HEK293T (cell line): Measurements from ENCODE around the gene ADCY6.

Source experiments
- CTCF ChIA-PET: fragments of 350-600 bp; formaldehyde crosslinking; extraction: SDS; loops from one replicate; lab custom pipeline; 2021; ENCODE audit warnings: antibody characterized with exemption, inconsistent platforms; lab: Yijun Ruan, JAX
- POLR2A ChIA-PET: fragments of 350-600 bp; formaldehyde crosslinking; extraction: SDS; loops from one replicate; lab custom pipeline; 2020; ENCODE audit warnings: antibody characterized with exemption, inconsistent platforms; lab: Yijun Ruan, JAX
- DNase-seq: peaks from one replicate; pipeline ENCODE4 v3.0.0; 2012; ENCODE audit warnings: mixed read lengths; ENCODE audit errors: extremely low spot score
- ARNT ChIP-seq: fragments of 450-650 bp; IDR thresholded peaks from 2 replicates; pipeline ENCODE4 v1.6.1; 2017; ENCODE audit warnings: mild to moderate bottlenecking
- BHLHE40 ChIP-seq: fragments of 450-650 bp; IDR thresholded peaks from 2 replicates; pipeline ENCODE4 v1.6.1; 2016; ENCODE audit warnings: mild to moderate bottlenecking, moderate library complexity, borderline replicate concordance
- CTBP1 ChIP-seq: fragments of 450-650 bp; IDR thresholded peaks from 2 replicates; pipeline ENCODE4 v1.6.1; 2016; ENCODE audit warnings: borderline replicate concordance
- ELF4 ChIP-seq: fragments of 450-650 bp; IDR thresholded peaks from 2 replicates; pipeline ENCODE4 v1.6.1; 2017; ENCODE audit warnings: antibody characterized with exemption
- FOXA1 ChIP-seq: fragments of 450-650 bp; IDR thresholded peaks from 2 replicates; pipeline ENCODE4 v1.6.1; 2016; ENCODE audit warnings: mild to moderate bottlenecking
- FOXK2 ChIP-seq: fragments of 450-650 bp; IDR thresholded peaks from 2 replicates; pipeline ENCODE4 v1.6.1; 2016; ENCODE audit warnings: mild to moderate bottlenecking
- FOXM1 ChIP-seq: fragments of 450-650 bp; IDR thresholded peaks from 2 replicates; pipeline ENCODE4 v1.6.1; 2017; ENCODE audit warnings: mild to moderate bottlenecking, borderline replicate concordance
- HDGF ChIP-seq: fragments of 450-650 bp; IDR thresholded peaks from 2 replicates; pipeline ENCODE4 v1.6.1; 2017; ENCODE audit warnings: antibody characterized with exemption, borderline replicate concordance
- L3MBTL2 ChIP-seq: fragments of 450-650 bp; conservative IDR thresholded peaks from 2 replicates; pipeline ENCODE4 v1.6.1; 2016; ENCODE audit warnings: mild to moderate bottlenecking
- LEF1 ChIP-seq: fragments of 450-650 bp; IDR thresholded peaks from 2 replicates; pipeline ENCODE4 v1.6.1; 2017; ENCODE audit warnings: mild to moderate bottlenecking, borderline replicate concordance
- NFRKB ChIP-seq: fragments of 450-650 bp; IDR thresholded peaks from 2 replicates; pipeline ENCODE4 v1.6.1; 2016; ENCODE audit warnings: mild to moderate bottlenecking, moderate library complexity
- SP1 ChIP-seq: fragments of 450-650 bp; IDR thresholded peaks from 2 replicates; pipeline ENCODE4 v1.6.1; 2017
- SUZ12 ChIP-seq: fragments of 450-650 bp; IDR thresholded peaks from 2 replicates; pipeline ENCODE4 v1.6.1; 2016; ENCODE audit warnings: mild to moderate bottlenecking
- TARDBP ChIP-seq: fragments of 450-650 bp; IDR thresholded peaks from 2 replicates; pipeline ENCODE4 v1.6.1; 2016
- ZNF384 ChIP-seq: fragments of 450-650 bp; IDR thresholded peaks from 2 replicates; pipeline ENCODE4 v1.6.1; 2016
- TF ChIP-seq, protein P1 (sequence below): fragments of 450-650 bp; IDR thresholded peaks from 2 replicates; pipeline ENCODE4 v1.6.1; 2016

ADCY6 gene

DNA sequence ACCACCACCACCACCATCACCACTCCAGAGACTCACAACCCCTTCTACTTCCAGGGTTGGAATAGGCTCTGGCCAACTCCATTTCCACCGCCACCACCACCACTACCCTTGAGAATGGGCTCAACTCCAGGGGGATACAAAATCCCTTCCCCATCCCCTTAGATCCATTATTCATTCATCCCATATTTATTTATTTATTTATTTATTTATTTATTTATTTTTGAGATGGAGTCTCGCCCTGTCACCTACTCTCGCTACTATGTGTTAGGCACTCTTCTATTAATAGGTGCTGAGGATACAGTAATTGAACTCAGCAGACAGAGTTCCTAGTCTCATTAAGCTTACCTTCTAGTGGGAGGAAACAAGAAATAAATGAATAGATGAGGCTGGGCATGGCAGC is 4.8 kb upstream of the ADCY6 start:
- CTCF ChIA-PET = interaction anchor here (0.6 to 4.2 kb wide), 2 partner anchors 40 to 284 kb away, joined by 5 to 42 read pairs; no protein-coding TSS in a partner anchor
- DNase-seq = no peak
- TF ChIP-seq LEF1 = no peak
- no peak for TF ChIP-seq FOXM1
- TF ChIP-seq HDGF = no peak
- no peak for TF ChIP-seq ELF4
- TF ChIP-seq, protein P1, sequence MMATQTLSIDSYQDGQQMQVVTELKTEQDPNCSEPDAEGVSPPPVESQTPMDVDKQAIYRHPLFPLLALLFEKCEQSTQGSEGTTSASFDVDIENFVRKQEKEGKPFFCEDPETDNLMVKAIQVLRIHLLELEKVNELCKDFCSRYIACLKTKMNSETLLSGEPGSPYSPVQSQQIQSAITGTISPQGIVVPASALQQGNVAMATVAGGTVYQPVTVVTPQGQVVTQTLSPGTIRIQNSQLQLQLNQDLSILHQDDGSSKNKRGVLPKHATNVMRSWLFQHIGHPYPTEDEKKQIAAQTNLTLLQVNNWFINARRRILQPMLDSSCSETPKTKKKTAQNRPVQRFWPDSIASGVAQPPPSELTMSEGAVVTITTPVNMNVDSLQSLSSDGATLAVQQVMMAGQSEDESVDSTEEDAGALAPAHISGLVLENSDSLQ = no peak
- TF ChIP-seq SP1 = no peak
- no peak for TF ChIP-seq NFRKB
- TF ChIP-seq FOXA1 = no peak
- no peak for TF ChIP-seq ZNF384
- no peak for TF ChIP-seq SUZ12
- TF ChIP-seq FOXK2 = no peak
- no peak for TF ChIP-seq CTBP1
- no peak for TF ChIP-seq ARNT
- no peak for TF ChIP-seq TARDBP
- no peak for TF ChIP-seq BHLHE40
- TF ChIP-seq L3MBTL2 = no peak
- POLR2A ChIA-PET = no interaction called here

DNA sequence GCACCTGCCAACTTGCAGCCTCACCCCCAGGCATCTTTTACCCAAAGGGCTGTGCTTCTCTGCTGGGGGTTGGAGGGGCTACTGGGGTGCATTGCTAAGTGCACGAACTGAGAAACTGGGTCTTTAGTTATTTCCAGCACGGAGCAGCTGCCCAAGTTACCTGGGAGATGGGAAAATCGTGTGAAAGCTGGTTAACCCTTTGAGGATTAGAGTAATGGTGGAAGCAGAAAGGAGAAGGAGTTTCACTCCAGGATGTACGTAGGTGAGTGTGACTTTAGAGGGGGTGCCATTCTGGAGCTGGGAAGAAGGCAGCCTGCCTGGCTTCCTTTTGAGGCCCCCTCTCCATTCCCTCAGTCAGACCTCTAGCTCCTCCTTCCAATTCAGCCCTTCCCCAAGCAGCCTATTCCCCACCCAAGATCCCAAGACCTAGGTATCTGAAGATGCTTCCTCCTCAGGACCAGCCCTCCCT is 1.0 kb upstream of the ADCY6 start:
- POLR2A ChIA-PET = interaction anchor here (1.6 to 2.0 kb wide), 4 partner anchors 24 to 43 kb away, joined by 4 to 6 read pairs (median 5); no protein-coding TSS in a partner anchor
- DNase-seq = no peak
- CTCF ChIA-PET = interaction anchor here (0.7 to 1.6 kb wide), 3 partner anchors 25 to 43 kb away, joined by 3 to 5 read pairs (median 3); no protein-coding TSS in a partner anchor

DNA sequence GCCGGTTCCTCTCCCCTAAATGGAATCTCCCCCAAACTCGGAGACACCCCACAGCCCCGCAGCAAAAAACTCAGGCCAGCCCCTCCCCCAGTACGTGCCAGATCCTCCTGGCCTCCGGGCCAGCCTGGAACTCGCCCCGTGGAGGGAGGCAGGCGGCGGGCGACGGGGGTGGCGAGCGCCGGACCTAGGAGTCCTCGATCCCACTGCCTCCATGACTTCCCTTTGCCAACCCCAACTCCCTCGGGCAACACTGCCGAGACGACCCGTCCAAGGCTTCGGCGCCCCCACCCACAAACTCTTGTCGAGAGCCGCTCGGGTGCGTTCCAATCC is 400 bp downstream of the ADCY6 start:
- ChIA-PET CTCF (interaction anchor here (0.6 to 1.6 kb wide), 3 partner anchors 26 to 92 kb away, joined by 3 to 7 read pairs (median 5); no protein-coding TSS in a partner anchor), POLR2A (interaction anchor here (0.6 to 2.0 kb wide), 12 partner anchors 9 to 106 kb away, joined by 3 to 6 read pairs (median 4); partner anchors contain the start of gene KANSL2)
- no peak for DNase-seq
- TF ChIP-seq SP1 = no peak

More for the DNA sequence above, 1.0 kb upstream of the ADCY6 start:
- TF ChIP-seq ARNT (no peak), L3MBTL2 (no peak), FOXK2 (no peak), HDGF (no peak), LEF1 (no peak), ELF4 (no peak), FOXA1 (no peak), SUZ12 (no peak), TARDBP (no peak), SP1 (no peak), FOXM1 (no peak), CTBP1 (no peak), NFRKB (no peak), BHLHE40 (no peak), ZNF384 (no peak)
- TF ChIP-seq, protein P1 = no peak

- CTCF ChIA-PET = no interaction called here
- TF ChIP-seq FOXK2 = no peak
- TF ChIP-seq BHLHE40 = no peak
- TF ChIP-seq TARDBP = no peak
- no peak for TF ChIP-seq FOXA1
- no peak for DNase-seq
- POLR2A ChIA-PET = interaction anchor here (1.4 kb wide), 1 partner anchor 106 kb away, joined by 4 read pairs; the partner anchor contains the start of gene KANSL2
Observed at GRCh38 chr12:48787791-48788523, 932 bp downstream of the ADCY6 start.

GRCh38 chr12:48786591-48787544 is 2.0 kb downstream of the ADCY6 start:
- DNase-seq = no peak
- POLR2A ChIA-PET = no interaction called here
- TF ChIP-seq NFRKB (no peak), FOXA1 (no peak), SP1 (no peak), ARNT (no peak), LEF1 (no peak), CTBP1 (no peak), BHLHE40 (no peak), TARDBP (no peak), FOXK2 (no peak), SUZ12 (no peak), HDGF (no peak), ELF4 (no peak)
- CTCF ChIA-PET = interaction anchor here (0.5 kb wide), 1 partner anchor 90 kb away, joined by 3 read pairs; no protein-coding TSS in a partner anchor

GRCh38 chr12:48783432-48783831 is 5.5 kb downstream of the ADCY6 start:
- no peak for DNase-seq
- TF ChIP-seq SUZ12 = no peak
- TF ChIP-seq CTBP1 = no peak
- no peak for TF ChIP-seq FOXK2
- TF ChIP-seq FOXA1 = no peak
- TF ChIP-seq FOXM1 = no peak
- TF ChIP-seq ZNF384 = no peak
- no peak for TF ChIP-seq LEF1
- no peak for TF ChIP-seq NFRKB
- no peak for TF ChIP-seq TARDBP
- TF ChIP-seq BHLHE40 = no peak
- TF ChIP-seq ARNT = no peak
- TF ChIP-seq, protein P1 = no peak
- TF ChIP-seq ELF4 = no peak
- no peak for TF ChIP-seq SP1
- no peak for TF ChIP-seq HDGF
- POLR2A ChIA-PET = no interaction called here
- CTCF ChIA-PET = no interaction called here
